Embryonic facial prominence (tissue), 1 donor: ENCODE results near the gene DNAH6.
"Not testable (repeated sequence)": the region's sequence is repeated elsewhere in the genome, so short reads cannot be mapped to it uniquely, and the experiment has no call there.

Experiments
- DNase-seq: peaks from one replicate; pipeline ENCODE4 v3.0.0-alpha.2; 2016; ENCODE audit errors: extremely low spot score

Gene DNAH6

GRCh38 chr2:84516234-84516986 lies at the start of gene DNAH6:
Gene DNAH6, plus strand, starts transcription at chr2:84516498. Its CDS starts 1,329 bp downstream, at chr2:84517827.
- DNase-seq = peak; percentile 95

GRCh38 chr2:84467389-84467788 lies 48.9 kb upstream of the DNAH6 start:
- no peak for DNase-seq

- DNase-seq = not testable (repeated sequence)
These were observed 43.9 kb upstream of the DNAH6 start for GRCh38 chr2:84472423-84472822.

- no peak for DNase-seq
These were observed 43.3 kb upstream of the DNAH6 start for GRCh38 chr2:84472856-84473565.

- DNase-seq = no peak
These were observed 42.1 kb upstream of the DNAH6 start for GRCh38 chr2:84474176-84474575.

- no peak for DNase-seq
These were observed 38.4 kb upstream of the DNAH6 start for GRCh38 chr2:84477886-84478285.

- no peak for DNase-seq
These were observed 37.4 kb upstream of the DNAH6 start for GRCh38 chr2:84478867-84479266.

GRCh38 chr2:84481702-84482101 lies 34.6 kb upstream of the DNAH6 start:
- DNase-seq = no peak

- no peak for DNase-seq
These were observed 33.7 kb upstream of the DNAH6 start for GRCh38 chr2:84482603-84483002.

- DNase-seq = no peak
These were observed 33.0 kb upstream of the DNAH6 start for GRCh38 chr2:84483320-84483719.

GRCh38 chr2:84486441-84487115 lies 29.7 kb upstream of the DNAH6 start:
- no peak for DNase-seq

- no peak for DNase-seq
These were observed 28.9 kb upstream of the DNAH6 start for GRCh38 chr2:84487298-84487996.

GRCh38 chr2:84491256-84491655 lies 25.0 kb upstream of the DNAH6 start:
- DNase-seq = no peak

- DNase-seq = no peak
These were observed 24.6 kb upstream of the DNAH6 start for GRCh38 chr2:84491741-84492140.

- no peak for DNase-seq
These were observed 23.7 kb upstream of the DNAH6 start for GRCh38 chr2:84492571-84492970.

GRCh38 chr2:84493514-84493913 lies 22.8 kb upstream of the DNAH6 start:
- DNase-seq = no peak

- no peak for DNase-seq
These were observed 22.2 kb upstream of the DNAH6 start for GRCh38 chr2:84494070-84494469.

- DNase-seq = no peak
These were observed 20.7 kb upstream of the DNAH6 start for GRCh38 chr2:84495539-84496146.

- DNase-seq = no peak
These were observed 19.9 kb upstream of the DNAH6 start for GRCh38 chr2:84496386-84496785.

- no peak for DNase-seq
These were observed 19.0 kb upstream of the DNAH6 start for GRCh38 chr2:84497285-84497684.

GRCh38 chr2:84498150-84498799 lies 18.0 kb upstream of the DNAH6 start:
- DNase-seq = no peak
